SU-DHL-6 (cell line): ENCODE results near the gene GNAS.

Source experiments
- H2AFZ ChIP-seq: fragments of 200-600 bp; sonication (generic); 2 replicates; pipeline ENCODE4 v1.6.1; 2014; ENCODE audit warnings: low read depth, mild to moderate bottlenecking, moderate library complexity, mixed read lengths, antibody characterized with exemption, low read length; ENCODE audit not compliant: severe bottlenecking
- H3F3A ChIP-seq: fragments of 200-600 bp; shearing (Covaris generic); 2 replicates; pipeline ENCODE4 v1.6.0; 2016; ENCODE audit warnings: antibody characterized with exemption, mild to moderate bottlenecking; ENCODE audit not compliant: insufficient read depth
- H3K27ac ChIP-seq: fragments of 200-600 bp; sonication (generic); 2 replicates; pipeline ENCODE4 v1.5.1; 2016; ENCODE audit warnings: low read depth, mild to moderate bottlenecking, low read length, moderate library complexity, mixed read lengths
- H3K27me3 ChIP-seq: fragments of 200-600 bp; sonication (generic), shearing (Covaris generic); 2 replicates; pipeline ENCODE4 v1.6.0; 2014; ENCODE audit warnings: mild to moderate bottlenecking, low read length
- H3K36me3 ChIP-seq: fragments of 200-600 bp; sonication (generic); 2 replicates; pipeline ENCODE4 v1.6.1; 2014; ENCODE audit warnings: mild to moderate bottlenecking, low read length, mixed read lengths
- H3K4me2 ChIP-seq: fragments of 300-600, 200-600 bp; shearing (Covaris generic), sonication (generic); 2 replicates; pipeline ENCODE4 v1.6.0; 2014; ENCODE audit warnings: low read length, low read depth, mild to moderate bottlenecking; ENCODE audit not compliant: poor library complexity, severe bottlenecking
- H3K4me3 ChIP-seq: fragments of 200-600 bp; sonication (generic); 2 replicates; pipeline ENCODE4 v1.5.1; 2014; ENCODE audit warnings: antibody characterized with exemption, low read length, mild to moderate bottlenecking, mixed read lengths; ENCODE audit not compliant: insufficient read depth, poor library complexity, severe bottlenecking
- H3K79me2 ChIP-seq: fragments of 200-600 bp; sonication (generic); 2 replicates; pipeline ENCODE4 v1.6.1; 2014; ENCODE audit warnings: mild to moderate bottlenecking, low read length, moderate library complexity; ENCODE audit not compliant: insufficient read depth
- H3K9ac ChIP-seq: fragments of 200-600 bp; sonication (generic); 2 replicates; pipeline ENCODE4 v1.7.0; 2014; ENCODE audit warnings: mild to moderate bottlenecking, low read length
- H3K9me2 ChIP-seq: fragments of 200-600 bp; sonication (generic); replicated peaks from 2 replicates; pipeline ENCODE4 v1.6.1; 2014; ENCODE audit warnings: low read length; ENCODE audit not compliant: insufficient read depth
- H3K9me3 ChIP-seq: fragments of 200-600 bp; sonication (generic); 2 replicates; pipeline ENCODE4 v1.6.1; 2014; ENCODE audit warnings: low read length, mixed read lengths; ENCODE audit not compliant: insufficient read depth
- H4K20me1 ChIP-seq: fragments of 200-600 bp; sonication (generic); 2 replicates; pipeline ENCODE4 v1.6.1; 2014; ENCODE audit warnings: low read depth, mild to moderate bottlenecking, antibody characterized with exemption, low read length, moderate library complexity, mixed read lengths
- EZH2phosphoT487 ChIP-seq: fragments of 200-600 bp; sonication (generic), shearing (Covaris generic); conservative IDR thresholded peaks from 2 replicates; pipeline ENCODE4 v1.6.1; 2018; ENCODE audit warnings: mild to moderate bottlenecking, antibody characterized with exemption, low read length, moderate library complexity, mixed read lengths
- TF ChIP-seq, protein P1 (sequence below): fragments of 200-600 bp; sonication (generic); IDR thresholded peaks from one replicate; pipeline ENCODE4 v1.5.1; 2017; ENCODE audit warnings: antibody characterized with exemption, mild to moderate bottlenecking, low read length, moderate library complexity; ENCODE audit not compliant: insufficient read depth, poor library complexity, severe bottlenecking

The GNAS gene

DNA sequence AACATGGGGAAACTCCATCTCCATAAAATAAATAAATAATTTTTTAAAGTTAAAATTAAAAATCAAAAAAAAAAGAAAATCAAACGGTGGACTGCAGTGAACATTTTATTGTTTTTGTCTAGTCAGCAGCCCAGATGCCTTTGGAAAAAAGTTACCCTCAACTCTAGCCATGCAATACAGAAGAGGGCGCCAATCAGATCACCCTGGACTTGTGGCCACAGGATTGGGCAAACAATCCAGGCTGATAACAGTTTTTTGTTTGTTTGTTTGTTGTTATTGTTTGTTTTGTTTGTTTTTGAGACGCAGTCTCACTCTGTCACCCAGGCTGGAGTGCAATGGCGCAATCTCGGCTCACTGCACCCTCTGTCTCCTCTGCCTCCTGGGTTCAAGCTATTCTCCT, 98.1 kb downstream of the GNAS start:
- Histone ChIP-seq H3K36me3 (no peaks in the 10 kb centered on the region), H3K9ac (no peak overlapping the region), H4K20me1 (no peaks in the 10 kb centered on the region), H3K4me3 (no peak overlapping the region), H3K4me2 (no peak overlapping the region), H3K79me2 (no peaks in the 10 kb centered on the region), H3K27me3 (no peaks in the 10 kb centered on the region), H3F3A (no peaks in the 10 kb centered on the region), H3K9me3 (no peaks in the 10 kb centered on the region), H3K27ac (no peak overlapping the region), H3K9me2 (no peaks in the 10 kb centered on the region), H2AFZ (no peak overlapping the region)
- no peak for TF ChIP-seq EZH2phosphoT487
- TF ChIP-seq, protein P1, sequence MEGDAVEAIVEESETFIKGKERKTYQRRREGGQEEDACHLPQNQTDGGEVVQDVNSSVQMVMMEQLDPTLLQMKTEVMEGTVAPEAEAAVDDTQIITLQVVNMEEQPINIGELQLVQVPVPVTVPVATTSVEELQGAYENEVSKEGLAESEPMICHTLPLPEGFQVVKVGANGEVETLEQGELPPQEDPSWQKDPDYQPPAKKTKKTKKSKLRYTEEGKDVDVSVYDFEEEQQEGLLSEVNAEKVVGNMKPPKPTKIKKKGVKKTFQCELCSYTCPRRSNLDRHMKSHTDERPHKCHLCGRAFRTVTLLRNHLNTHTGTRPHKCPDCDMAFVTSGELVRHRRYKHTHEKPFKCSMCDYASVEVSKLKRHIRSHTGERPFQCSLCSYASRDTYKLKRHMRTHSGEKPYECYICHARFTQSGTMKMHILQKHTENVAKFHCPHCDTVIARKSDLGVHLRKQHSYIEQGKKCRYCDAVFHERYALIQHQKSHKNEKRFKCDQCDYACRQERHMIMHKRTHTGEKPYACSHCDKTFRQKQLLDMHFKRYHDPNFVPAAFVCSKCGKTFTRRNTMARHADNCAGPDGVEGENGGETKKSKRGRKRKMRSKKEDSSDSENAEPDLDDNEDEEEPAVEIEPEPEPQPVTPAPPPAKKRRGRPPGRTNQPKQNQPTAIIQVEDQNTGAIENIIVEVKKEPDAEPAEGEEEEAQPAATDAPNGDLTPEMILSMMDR: no peak

- H3K79me2 ChIP-seq: no peaks in the 10 kb centered on the region
- no peaks in the 10 kb centered on the region for H3K9me3 ChIP-seq
- no peaks in the 10 kb centered on the region for H3F3A ChIP-seq
- no peaks in the 10 kb centered on the region for H4K20me1 ChIP-seq
- no peak overlapping the region for H3K9ac ChIP-seq
- H3K4me2 ChIP-seq: no peak overlapping the region
- no peak overlapping the region for H3K27ac ChIP-seq
- H3K9me2 ChIP-seq: no peaks in the 10 kb centered on the region
- no peaks in the 10 kb centered on the region for H3K27me3 ChIP-seq
- no peak overlapping the region for H2AFZ ChIP-seq
- TF ChIP-seq, protein P1: no peak
- TF ChIP-seq EZH2phosphoT487: no peak
- no peaks in the 10 kb centered on the region for H3K36me3 ChIP-seq
- H3K4me3 ChIP-seq: no peak overlapping the region
Observed at GRCh38 chr20:58953050-58953449, 100.5 kb downstream of the GNAS start.

- Histone ChIP-seq H3K9me3 (no peaks in the 10 kb centered on the region), H4K20me1 (no peaks in the 10 kb centered on the region), H3K9ac (no peak overlapping the region), H3K4me2 (no peak overlapping the region), H3K79me2 (no peaks in the 10 kb centered on the region), H3K27ac (no peak overlapping the region), H3K36me3 (no peaks in the 10 kb centered on the region), H2AFZ (no peak overlapping the region), H3K27me3 (no peaks in the 10 kb centered on the region), H3F3A (no peaks in the 10 kb centered on the region), H3K9me2 (no peaks in the 10 kb centered on the region), H3K4me3 (no peak overlapping the region)
- TF ChIP-seq, protein P1: no peak
- no peak for TF ChIP-seq EZH2phosphoT487
Observed at GRCh38 chr20:58956078-58956477, 103.6 kb downstream of the GNAS start.
